A172 (cell line): ENCODE data around the gene FAM13A. TPM values are rescaled to one million over a fixed set of nuclear protein-coding genes. Genes with fewer than 3 reads are reported as not detected.
"Not testable (repeated sequence)": the region's sequence is repeated elsewhere in the genome, so short reads cannot be mapped to it uniquely, and the experiment has no call there.

Experiments used
- DNase-seq: peaks from one replicate; pipeline ENCODE4 v3.0.0-alpha.2; 2015; ENCODE audit warnings: low spot score
- total RNA-seq: library from RNA; depleted of rRNA; stranded (reverse); fragments of >200 nt; shearing (Covaris generic); gene quantifications from 2 replicates; pipeline ENCODE4 v1.2.3, GENCODE V29; 2014

Gene FAM13A
- total RNA-seq, 1 experiment from 2014 or later = 9.8 TPM

- DNase-seq = no peak
These were observed 96.4 kb downstream of the FAM13A start for GRCh38 chr4:88960576-88960975.

- no peak for DNase-seq
These were observed 98.9 kb downstream of the FAM13A start for GRCh38 chr4:88958080-88958479.

- no peak for DNase-seq
These were observed 99.4 kb downstream of the FAM13A start for GRCh38 chr4:88957570-88957969.

GRCh38 chr4:88955580-88956380 lies 101.2 kb downstream of the FAM13A start:
- DNase-seq = no peak

- no peak for DNase-seq
These were observed 103.6 kb downstream of the FAM13A start for GRCh38 chr4:88953400-88953799.

GRCh38 chr4:88952081-88952480 lies 104.9 kb downstream of the FAM13A start:
- no peak for DNase-seq

- no peak for DNase-seq
These were observed 107.4 kb downstream of the FAM13A start for GRCh38 chr4:88949605-88950004.

GRCh38 chr4:88940506-88940905 lies 116.5 kb downstream of the FAM13A start:
- DNase-seq = no peak

- DNase-seq = no peak
These were observed 117.3 kb downstream of the FAM13A start for GRCh38 chr4:88939697-88940096.

- no peak for DNase-seq
These were observed 118.8 kb downstream of the FAM13A start for GRCh38 chr4:88938138-88938537.

GRCh38 chr4:88937081-88937480 lies 119.9 kb downstream of the FAM13A start:
- no peak for DNase-seq

- DNase-seq = no peak
These were observed 123.4 kb downstream of the FAM13A start for GRCh38 chr4:88933414-88934160.

GRCh38 chr4:88928852-88929251 lies 128.1 kb downstream of the FAM13A start:
- no peak for DNase-seq

- no peak for DNase-seq
These were observed 129.6 kb downstream of the FAM13A start for GRCh38 chr4:88927420-88927819.

GRCh38 chr4:88919056-88919455 lies 137.9 kb downstream of the FAM13A start:
- DNase-seq = no peak

- not testable (repeated sequence) for DNase-seq
These were observed 143.8 kb downstream of the FAM13A start for GRCh38 chr4:88913181-88913580.

GRCh38 chr4:88911246-88912212 lies 145.5 kb downstream of the FAM13A start:
- no peak for DNase-seq

GRCh38 chr4:88910101-88910500 lies 146.9 kb downstream of the FAM13A start:
- DNase-seq = no peak

GRCh38 chr4:88908521-88908920 lies 148.5 kb downstream of the FAM13A start:
- no peak for DNase-seq

- no peak for DNase-seq
These were observed 149.0 kb downstream of the FAM13A start for GRCh38 chr4:88908003-88908402.

GRCh38 chr4:88907478-88907877 lies 149.5 kb downstream of the FAM13A start:
- DNase-seq = no peak

GRCh38 chr4:88904240-88904639 lies 152.7 kb downstream of the FAM13A start:
- DNase-seq = not testable (repeated sequence)
